HepG2 (cell line): ENCODE results near the gene KANK3. TPM values are rescaled to one million over a fixed set of nuclear protein-coding genes. Genes with fewer than 3 reads are reported as not detected.

Experiments
- CENPBD1 ChIP-seq: sonication (generic); formaldehyde crosslinking; IDR thresholded peaks from 2 replicates; pipeline ENCODE4 v1.8.0; 2022; ENCODE audit warnings: missing genetic modification reagents, low read depth, mild to moderate bottlenecking, borderline replicate concordance
- DPF2 ChIP-seq: sonication (generic); formaldehyde crosslinking; IDR thresholded peaks from 2 replicates; pipeline ENCODE4 v1.4.0; 2020; ENCODE audit warnings: mild to moderate bottlenecking, low read depth, missing genetic modification reagents, borderline replicate concordance
- EP300 ChIP-seq, 3 experiments: sonication (generic) in 1 of 3; formaldehyde crosslinking in 1 of 3; IDR thresholded peaks; 2 replicates each; pipeline versions ENCODE4 v1.5.1 to v1.6.1; 2011 to 2020; ENCODE audit warnings: low read depth in 2 of 3, low read length in 2 of 3, borderline replicate concordance in 1 of 3, improper control_type of control experiment in 1 of 3, mild to moderate bottlenecking in 1 of 3, missing genetic modification reagents in 1 of 3, moderate library complexity in 1 of 3
- MNT ChIP-seq: fragments of 450-650 bp; IDR thresholded peaks from 2 replicates; pipeline ENCODE4 v1.6.1; 2016
- ZNF407 ChIP-seq: sonication (generic); formaldehyde crosslinking; IDR thresholded peaks from one replicate; pipeline ENCODE4 v1.5.1; 2020; ENCODE audit warnings: mild to moderate bottlenecking, missing genetic modification reagents; ENCODE audit errors: not compliant biosample characterization
- ZNF7 ChIP-seq: IDR thresholded peaks from 2 replicates; pipeline ENCODE4 v1.6.1; 2016; ENCODE audit warnings: missing biosample characterization, missing genetic modification reagents
- polyA plus RNA-seq, 8 experiments: library from polyadenylated mRNA; depleted of rRNA in 3 of 8; stranded (reverse) in 7 of 8; unstranded in 1 of 8; fragments of >200 nt; fragmentation: Illumina TruSeq in 4 of 8; extraction: Trizol in 4 of 8; gene quantifications; 2 replicates each; pipeline versions ENCODE4 v1.2.1 to v1.2.3, GENCODE V29; 2011 to 2016; ENCODE audit warnings: low read depth in 4 of 8, missing spikeins in 1 of 8, mixed read lengths in 1 of 8; ENCODE audit not compliant: insufficient read depth in 1 of 8
- total RNA-seq, 5 experiments: library from RNA; depleted of rRNA; stranded (reverse); fragments of >200 nt; fragmentation: Illumina TruSeq; extraction: Trizol; gene quantifications; 2 replicates each; pipeline ENCODE4 v1.2.3, GENCODE V29; 2016; ENCODE audit warnings: low read depth in 1 of 5
- TF ChIP-seq, protein P1 (sequence below): sonication (generic); formaldehyde crosslinking; IDR thresholded peaks from 2 replicates; pipeline ENCODE4 v1.5.0; 2020; ENCODE audit warnings: mild to moderate bottlenecking, missing genetic modification reagents

The KANK3 gene
- total and polyA plus RNA-seq, 2 of the 13 experiments (the other 11 are each of a cell fraction or from before 2014, with no cell fraction given): 0.15 to 0.20 TPM

DNA sequence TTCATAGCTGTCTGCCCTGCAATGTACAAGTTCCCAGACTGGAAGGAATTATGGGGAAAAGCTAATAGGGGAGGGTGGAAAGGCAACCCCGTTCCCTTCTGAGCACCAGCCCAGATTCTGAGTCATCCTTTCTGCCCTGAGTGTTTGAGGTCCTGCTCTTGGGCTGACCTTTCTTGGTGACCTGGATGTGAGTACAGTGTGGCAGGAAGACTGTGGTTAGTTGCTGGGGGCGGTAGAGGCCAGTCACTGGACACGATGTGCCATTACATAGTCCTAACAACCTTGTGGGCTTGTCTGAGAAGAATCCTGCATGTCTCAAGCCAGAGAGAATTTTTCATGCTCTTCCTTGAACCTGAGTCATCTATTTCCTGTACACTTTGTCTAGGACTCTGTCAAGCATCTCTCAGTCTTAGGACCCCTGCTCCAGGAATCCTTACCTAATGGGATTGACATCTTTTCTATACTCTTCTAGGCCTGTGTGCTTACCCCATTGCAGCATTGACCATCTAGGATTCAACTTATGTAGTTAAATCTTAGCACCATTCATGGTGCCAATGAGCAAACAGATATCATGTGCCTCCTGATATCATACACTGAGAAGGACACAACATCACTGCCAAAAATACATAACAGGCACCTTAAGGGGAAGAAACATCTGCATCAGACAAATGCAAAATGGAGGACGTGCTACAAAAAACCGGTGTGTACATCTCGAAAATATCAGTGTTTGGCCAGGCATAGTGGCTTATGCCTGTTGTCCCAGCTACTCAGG is 12.8 kb upstream of the KANK3 start (continued):
- TF ChIP-seq ZNF407 (CRISPR knock-in tag) (no peak), CENPBD1 (CRISPR knock-in tag) (no peak), ZNF7 (CRISPR knock-in tag) (no peak), DPF2 (CRISPR knock-in tag) (no peak), EP300 (IDR thresholded peaks at IDR 0.05; ENCODE audit: low read depth in 2 of 2, low read length in 2 of 2) (peak in 1 of 2 experiments; percentile 53; a peak in 1 of 4 replicates), EP300 (CRISPR knock-in tag; IDR thresholded peaks at IDR 0.05; ENCODE audit: borderline replicate concordance) (peak; percentile 56; the same call in 1 of the 2 replicates), MNT (no peak)
- TF ChIP-seq, protein P1, sequence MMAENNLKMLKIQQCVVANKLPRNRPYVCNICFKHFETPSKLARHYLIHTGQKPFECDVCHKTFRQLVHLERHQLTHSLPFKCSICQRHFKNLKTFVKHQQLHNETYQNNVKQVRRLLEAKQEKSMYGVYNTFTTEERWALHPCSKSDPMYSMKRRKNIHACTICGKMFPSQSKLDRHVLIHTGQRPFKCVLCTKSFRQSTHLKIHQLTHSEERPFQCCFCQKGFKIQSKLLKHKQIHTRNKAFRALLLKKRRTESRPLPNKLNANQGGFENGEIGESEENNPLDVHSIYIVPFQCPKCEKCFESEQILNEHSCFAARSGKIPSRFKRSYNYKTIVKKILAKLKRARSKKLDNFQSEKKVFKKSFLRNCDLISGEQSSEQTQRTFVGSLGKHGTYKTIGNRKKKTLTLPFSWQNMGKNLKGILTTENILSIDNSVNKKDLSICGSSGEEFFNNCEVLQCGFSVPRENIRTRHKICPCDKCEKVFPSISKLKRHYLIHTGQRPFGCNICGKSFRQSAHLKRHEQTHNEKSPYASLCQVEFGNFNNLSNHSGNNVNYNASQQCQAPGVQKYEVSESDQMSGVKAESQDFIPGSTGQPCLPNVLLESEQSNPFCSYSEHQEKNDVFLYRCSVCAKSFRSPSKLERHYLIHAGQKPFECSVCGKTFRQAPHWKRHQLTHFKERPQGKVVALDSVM (CRISPR knock-in tag): peak; percentile 34; the same call in 1 of the 2 replicates
